CMK (cell line): ENCODE results near the gene DOC2A.

Experiments
- DNase-seq: peaks from one replicate; pipeline ENCODE4 v3.0.0-alpha.2; 2010; ENCODE audit warnings: low read depth

Gene DOC2A

DNA sequence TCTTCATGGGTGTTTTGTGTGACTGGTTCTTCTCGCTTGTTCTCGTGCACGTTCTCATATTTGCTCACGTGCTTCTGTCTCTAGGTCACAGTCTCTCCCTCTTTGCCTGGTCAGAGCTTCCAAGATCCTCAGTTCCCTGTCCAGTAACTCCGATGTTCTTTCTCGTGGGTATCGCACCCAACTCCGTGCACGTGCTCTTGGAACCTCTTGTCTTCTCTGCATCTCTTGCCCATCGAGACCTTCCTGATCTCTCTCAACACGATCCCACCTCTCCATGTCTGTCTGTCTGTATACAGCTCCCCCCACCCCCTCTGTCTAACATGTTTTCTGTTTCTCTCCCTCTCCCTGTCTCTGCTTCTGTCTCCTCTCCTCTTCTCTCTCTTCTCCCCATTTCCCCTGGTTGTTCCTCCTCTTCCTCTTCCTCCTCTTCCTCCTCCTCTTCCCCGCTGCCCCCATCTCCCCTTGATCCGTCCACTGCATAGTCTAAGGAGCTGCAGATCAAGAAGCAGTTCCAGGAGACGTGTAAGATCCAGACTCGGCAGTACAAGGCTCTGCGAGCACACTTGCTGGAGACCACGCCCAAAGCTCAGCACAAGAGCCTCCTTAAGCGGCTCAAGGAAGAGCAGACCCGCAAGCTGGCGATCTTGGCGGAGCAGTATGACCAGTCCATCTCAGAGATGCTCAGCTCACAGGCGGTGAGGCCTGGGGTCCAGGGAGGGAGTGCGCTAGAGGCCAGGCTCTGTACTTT, 21.5 kb downstream of the DOC2A start:
- DNase-seq, result no peak

DNA sequence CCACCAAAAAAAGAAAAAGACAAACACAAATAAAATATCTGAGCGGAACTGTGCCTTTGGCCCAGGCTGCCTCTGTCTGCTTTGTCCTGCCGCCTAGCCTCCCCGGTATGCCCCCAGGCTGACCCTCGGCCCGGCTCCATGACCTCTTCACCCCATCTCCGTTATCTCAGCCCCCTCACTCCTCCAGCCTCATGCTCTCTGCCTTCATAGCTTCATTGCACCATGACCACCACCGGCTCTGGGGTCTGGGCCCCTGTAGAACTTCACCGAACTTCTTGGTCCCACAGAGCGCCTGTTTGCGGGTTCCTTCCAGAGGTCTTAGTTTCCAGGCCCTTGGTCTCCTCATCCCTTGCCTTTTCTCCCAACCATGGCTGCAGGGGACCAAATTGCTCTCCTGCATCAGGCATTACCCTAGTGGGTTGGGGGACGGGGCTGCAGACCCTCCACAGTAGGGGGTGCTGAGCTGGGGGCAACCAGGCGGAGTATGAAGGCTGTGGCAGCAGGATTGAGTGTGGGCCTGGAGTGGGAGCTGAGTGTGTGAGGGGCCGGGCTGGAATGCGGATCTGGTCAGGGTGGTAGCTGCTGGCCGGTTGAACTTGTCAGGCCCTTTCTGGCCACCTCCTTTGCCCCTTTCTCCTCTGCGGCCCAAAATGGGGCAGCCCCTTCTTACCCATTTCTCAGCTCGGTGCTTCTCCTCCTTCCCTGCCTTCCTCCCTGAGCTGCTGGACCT, 22.3 kb downstream of the DOC2A start:
- no peak for DNase-seq

DNA sequence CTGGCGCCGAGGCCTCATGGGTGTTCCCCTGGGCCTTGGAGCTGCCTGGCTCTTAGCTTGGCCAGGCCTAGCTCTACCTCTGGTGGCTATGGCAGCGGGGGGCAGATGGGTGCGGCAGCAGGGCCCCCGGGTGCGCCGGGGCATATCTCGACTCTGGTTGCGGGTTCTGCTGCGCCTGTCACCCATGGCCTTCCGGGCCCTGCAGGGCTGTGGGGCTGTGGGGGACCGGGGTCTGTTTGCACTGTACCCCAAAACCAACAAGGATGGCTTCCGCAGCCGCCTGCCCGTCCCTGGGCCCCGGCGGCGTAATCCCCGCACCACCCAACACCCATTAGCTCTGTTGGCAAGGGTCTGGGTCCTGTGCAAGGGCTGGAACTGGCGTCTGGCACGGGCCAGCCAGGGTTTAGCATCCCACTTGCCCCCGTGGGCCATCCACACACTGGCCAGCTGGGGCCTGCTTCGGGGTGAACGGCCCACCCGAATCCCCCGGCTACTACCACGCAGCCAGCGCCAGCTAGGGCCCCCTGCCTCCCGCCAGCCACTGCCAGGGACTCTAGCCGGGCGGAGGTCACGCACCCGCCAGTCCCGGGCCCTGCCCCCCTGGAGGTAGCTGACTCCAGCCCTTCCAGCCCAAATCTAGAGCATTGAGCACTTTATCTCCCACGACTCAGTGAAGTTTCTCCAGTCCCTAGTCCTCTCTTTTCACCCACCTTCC, 23.3 kb downstream of the DOC2A start:
- DNase-seq, result no peak

DNA sequence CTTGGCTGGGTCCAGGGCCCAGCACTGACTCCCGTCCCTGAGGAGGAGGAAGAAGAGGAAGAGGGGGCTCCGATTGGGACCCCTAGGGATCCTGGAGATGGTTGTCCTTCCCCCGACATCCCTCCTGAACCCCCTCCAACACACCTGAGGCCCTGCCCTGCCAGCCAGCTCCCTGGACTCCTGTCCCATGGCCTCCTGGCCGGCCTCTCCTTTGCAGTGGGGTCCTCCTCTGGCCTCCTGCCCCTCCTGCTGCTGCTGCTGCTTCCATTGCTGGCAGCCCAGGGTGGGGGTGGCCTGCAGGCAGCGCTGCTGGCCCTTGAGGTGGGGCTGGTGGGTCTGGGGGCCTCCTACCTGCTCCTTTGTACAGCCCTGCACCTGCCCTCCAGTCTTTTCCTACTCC, 23.9 kb downstream of the DOC2A start:
- no peak for DNase-seq

DNA sequence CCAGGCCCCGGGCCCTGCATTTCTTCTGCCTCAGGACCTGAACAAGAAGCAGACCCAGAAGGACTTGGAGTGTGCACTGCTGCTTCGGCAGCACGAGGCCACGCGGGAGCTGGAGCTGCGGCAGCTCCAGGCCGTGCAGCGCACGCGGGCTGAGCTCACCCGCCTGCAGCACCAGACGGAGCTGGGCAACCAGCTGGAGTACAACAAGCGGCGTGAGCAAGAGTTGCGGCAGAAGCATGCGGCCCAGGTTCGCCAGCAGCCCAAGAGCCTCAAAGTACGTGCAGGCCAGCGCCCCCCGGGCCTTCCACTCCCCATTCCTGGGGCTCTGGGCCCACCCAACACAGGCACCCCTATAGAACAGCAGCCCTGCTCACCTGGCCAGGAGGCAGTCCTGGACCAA, 24.6 kb downstream of the DOC2A start:
- no peak for DNase-seq

DNA sequence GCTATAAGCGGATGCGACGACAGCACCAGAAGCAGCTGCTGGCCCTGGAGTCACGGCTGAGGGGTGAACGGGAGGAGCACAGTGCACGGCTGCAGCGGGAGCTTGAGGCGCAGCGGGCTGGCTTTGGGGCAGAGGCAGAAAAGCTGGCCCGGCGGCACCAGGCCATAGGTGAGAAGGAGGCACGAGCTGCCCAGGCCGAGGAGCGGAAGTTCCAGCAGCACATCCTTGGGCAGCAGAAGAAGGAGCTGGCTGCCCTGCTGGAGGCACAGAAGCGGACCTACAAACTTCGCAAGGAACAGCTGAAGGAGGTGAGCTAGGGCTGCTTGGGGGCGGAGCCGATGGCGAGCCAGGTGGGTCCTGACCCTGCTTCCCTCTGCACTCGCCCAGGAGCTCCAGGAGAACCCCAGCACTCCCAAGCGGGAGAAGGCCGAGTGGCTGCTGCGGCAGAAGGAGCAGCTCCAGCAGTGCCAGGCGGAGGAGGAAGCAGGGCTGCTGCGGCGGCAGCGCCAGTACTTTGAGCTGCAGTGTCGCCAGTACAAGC, 25.5 kb downstream of the DOC2A start:
- DNase-seq, result no peak

DNA sequence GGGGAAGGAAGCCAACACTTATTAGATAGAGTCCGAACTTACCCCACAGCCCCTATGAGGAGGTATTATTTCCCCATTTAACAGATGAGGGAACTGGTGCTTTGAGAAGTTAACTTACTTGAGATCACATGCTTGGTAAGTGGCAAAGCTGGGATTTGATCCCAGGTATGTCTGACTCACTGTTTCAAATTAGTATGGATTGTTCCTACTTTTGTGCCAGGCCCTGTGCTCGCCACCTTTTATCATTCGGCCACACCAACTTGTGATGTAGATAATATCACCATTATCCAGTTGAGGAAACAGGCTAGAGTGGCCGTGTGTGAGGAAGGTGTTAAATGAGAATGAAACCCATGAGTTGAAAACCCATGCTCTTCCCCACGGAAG, 26.1 kb downstream of the DOC2A start:
- no peak for DNase-seq

DNA sequence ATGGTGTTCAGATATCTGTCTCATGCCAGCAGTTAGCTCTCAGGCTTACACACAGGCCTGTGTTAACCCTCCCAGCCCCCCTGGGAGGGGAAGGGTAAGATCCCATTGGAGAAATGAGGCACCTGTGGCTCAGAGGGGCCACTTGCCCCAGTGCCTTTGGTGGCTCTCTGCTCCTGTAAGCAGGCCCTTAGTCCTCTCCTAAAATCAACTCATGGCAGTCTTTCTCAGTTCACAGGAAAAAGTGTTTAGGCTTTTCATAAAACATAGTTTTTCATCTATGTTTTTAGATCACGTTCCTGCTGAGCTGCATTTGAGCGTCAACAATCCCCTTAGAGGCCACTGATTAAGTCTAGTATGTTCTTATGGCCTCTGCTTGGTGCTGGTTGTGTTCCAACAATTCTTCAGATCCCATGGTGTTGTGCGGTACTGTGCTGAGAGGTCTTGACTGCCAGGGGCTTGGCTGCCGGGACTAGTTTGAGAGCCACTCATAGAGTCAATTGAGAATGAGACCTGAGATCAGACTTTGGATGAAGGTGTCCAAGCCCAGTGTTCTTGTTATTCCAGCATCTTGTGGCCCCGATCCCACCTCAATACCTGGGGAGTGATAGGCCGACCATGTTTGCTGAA, 26.6 kb downstream of the DOC2A start:
- no peak for DNase-seq

DNA sequence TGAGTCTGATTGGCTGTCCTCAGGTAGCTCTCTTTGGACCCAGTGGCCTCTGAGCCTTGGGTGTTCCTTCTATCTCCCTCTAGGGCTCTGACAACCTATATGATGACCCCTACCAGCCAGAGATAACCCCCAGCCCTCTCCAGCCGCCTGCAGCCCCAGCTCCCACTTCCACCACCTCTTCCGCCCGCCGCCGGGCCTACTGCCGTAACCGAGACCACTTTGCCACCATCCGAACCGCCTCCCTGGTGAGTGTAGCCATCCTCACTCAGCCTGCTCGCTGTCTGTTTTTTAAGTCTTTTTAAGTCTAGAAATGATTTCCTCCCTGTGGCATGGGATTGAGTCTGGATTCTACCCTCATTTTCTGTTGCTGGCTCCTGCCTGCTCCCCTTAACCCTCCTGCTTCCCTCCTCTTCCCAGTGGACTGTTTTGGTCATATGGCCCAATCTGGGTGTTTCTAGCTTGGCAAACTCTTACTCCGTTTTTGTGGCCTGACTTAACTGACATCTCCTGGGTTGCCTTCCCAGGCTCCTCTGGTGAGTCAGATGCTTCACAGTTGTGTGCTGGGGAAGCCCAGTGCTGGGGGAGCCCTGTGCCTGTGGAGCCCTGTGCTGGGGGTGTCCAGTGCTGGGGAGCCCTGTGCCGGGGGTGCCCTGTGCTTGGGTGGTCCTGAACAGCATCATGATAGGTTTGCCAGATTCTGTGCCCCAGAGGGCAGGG, 27.2 kb downstream of the DOC2A start:
- DNase-seq, result no peak

DNA sequence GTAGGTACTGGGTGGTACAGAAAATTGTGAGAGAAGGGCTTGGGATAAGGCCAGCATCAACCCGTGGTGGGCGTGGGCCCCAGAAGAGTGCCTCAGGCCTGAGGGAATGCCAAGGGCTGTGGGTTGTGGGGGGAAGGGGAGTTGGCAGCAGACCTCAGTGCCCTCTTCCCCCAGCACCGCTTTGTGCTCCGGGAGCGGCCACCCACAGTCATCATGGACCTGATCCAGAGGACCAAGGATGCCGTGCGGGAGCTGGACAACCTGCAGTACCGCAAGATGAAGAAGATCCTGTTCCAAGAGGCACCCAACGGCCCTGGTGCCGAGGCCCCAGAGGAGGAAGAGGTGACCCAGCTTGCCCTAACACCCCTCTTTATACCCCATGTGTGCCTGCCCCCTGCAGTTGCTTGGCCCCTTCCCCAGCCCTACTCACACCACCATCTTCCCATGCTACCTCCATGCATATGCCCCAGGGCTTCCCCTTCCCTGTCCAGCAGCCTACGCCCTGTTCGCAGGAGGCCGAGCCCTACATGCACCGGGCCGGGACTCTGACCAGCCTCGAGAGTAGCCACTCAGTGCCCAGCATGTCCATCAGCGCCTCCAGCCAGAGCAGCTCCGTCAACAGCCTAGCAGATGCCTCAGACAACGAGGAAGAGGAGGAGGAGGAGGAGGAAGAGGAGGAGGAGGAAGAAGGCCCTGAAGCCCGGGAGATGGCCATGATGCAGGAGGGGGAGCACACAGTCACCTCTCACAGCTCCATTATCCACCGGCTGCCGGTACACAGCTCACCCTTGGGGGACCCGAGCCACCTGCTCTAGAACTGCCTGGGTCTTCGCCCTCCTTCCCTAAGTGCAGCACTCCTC, 28.0 kb downstream of the DOC2A start:
- DNase-seq, result no peak

DNA sequence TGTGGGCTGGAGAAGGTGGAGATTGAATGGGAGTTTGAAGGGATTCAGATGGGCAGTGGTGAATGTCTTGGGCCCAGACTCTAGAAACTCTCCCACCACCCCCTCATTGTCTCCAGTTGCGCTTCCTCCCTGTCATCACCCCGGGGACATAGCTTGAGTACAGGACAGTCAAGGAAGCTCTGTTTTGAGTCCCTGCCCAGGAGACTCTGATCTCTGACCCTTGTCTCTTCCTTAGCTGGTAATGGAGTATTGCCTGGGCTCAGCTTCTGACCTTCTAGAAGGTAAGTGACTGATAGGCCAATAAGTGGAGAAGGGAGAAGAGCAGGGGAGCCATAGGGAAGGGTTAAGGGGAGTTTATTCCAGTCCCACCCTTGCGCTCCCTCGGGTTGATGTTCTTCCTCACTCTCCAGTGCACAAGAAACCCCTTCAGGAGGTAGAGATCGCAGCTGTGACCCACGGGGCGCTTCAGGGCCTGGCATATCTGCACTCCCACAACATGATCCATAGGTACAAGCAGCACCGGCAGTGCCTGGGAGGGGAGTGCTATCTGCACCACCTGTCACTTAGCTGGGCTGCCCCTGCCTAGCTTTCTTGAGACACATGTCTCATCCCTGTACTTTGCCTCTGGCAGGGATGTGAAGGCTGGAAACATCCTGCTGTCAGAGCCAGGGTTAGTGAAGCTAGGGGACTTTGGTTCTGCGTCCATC, 32.1 kb downstream of the DOC2A start:
- no peak for DNase-seq

DNA sequence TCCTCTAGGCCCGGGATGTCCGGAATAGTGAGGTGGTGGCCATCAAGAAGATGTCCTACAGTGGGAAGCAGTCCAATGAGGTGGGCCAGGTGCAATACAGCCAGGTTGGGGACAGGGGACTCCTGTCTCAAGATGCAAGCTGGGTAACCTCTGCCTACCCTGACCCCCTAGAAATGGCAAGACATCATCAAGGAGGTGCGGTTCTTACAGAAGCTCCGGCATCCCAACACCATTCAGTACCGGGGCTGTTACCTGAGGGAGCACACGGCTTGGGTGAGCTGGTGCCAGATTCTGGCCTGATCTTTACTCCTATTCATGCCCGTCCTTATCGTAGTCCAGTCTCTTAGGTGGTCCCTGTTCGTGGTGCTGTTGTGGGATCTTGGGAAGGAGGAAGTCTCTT, 32.7 kb downstream of the DOC2A start:
- DNase-seq, result no peak

DNA sequence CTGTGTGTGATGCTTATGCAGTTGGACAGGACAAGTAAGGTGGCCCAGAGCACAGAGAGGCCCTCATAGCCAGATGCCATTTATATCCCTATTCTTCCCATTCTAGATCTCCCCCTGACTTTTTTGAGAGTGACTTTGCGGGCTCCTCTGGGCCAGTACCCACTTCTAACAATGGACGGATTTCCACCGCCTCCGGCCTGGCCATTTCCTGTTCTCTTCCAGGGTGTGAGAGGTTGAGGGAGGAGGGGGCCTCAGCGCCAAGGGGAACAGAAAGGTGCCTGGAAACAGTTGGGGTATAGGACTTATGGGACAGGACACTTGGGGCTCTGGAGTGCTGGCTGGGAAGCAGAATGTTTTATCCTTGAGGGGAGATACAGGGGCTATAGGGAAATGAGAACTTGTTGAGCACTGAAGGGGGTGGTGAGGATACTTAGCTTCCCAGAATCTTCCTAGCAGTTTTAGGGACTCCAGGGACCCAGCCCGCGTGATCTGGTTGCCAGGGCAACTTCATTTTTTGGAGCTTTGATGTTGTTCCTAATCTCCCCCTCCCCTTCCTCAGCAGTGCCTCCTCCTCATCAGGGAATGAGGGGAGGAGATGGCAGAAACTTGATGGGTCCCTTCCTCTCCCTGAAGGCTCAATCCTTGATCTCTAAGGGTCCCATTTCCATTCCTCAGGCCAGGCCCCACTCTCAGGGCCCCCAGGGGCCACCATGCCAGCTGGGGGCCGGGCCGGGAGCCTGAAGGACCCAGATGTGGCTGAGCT, 33.6 kb downstream of the DOC2A start:
- no peak for DNase-seq

DNA sequence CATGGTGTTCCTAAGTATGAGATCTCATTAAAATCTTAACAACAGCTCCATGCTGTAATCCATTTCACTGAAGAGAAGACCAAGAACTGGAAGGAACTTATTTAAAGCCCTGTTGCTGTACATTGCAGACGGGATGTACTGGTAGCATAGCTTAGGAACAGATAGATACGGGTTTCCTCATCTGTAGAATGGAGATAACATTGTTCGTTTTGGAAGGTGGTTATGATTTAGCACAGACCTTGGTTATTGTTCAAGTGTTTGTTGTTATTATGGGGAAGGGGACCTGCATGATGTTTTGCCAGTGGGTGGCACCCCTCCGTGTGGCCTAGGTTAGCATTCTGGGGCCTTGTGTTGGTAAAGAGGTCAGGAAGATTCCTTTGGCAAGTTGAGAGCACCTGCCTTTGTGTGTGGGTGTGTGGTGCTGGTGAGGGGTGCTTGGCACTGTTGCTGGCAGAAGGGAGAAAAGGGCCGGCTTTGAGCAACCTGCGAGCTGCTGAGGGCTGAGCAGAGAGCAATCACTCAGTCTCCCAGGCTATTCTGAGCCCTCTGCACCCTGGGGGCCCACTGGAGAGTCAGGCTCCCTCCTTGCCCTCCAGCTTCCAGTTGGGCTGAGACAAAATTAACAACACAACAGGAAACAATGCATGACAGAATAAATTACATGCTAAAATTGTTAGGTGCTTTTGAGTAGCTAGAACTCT, 34.9 kb downstream of the DOC2A start:
- DNase-seq, result no peak

DNA sequence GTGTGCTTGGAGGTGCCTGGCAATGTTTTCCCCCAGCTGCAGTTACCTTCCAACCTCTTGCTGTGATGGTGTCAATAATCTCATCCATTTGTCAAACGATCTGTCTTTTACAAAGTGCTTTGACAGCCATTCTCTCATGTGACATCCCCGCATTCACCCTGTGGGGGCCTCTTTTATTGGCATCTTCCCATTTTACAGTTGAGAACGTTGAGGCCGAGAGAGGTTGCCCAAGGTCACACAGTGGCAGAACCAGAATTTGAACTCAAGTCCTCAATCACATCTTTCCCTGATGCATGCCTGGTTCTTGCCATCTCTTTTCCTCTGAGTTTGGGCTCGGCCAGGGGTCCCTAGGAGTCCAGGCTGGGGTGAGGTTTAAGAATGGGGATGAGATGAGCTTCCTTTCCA, 35.7 kb downstream of the DOC2A start:
- no peak for DNase-seq

DNA sequence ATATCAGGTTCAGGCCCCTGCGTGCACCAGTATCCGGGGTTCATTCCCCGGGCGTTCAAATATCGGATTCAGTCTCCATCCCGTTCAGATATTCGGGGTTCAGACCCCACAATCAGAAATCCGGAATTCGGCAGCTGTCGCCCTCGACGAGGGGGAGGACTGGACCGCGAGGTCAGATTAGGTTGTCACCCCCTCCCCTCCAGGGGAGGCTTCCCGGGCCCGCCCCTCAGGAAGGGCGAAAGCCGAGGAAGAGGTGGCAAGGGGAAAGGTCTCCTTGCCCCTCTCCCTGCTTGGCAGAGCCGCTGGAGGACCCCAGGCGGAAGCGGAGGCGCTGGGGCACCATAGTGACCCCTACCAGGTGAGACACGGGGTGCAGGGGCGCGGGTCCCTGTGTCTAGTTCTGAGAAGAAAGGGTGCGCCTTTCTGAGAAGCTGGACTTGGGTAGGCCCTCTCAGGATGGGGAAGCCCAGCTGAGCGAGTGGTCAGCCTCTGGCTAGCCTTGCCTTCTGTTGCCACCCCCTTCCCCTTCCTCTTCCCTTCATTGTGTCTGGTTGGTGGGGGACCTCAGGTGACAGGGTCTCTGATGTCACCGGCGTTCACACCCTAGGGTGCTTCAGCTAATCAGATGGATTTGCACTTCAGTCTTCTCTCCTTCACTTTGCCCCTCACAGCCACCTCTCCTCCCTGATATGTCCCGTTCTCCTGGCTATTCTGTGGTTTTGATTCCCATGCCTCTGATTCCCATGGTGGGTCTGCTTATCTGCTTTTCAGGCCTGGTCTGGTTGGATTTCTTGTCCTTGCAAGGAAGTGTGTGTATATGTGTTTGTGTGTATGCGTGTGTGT, 36.3 kb downstream of the DOC2A start:
- no peak for DNase-seq

DNA sequence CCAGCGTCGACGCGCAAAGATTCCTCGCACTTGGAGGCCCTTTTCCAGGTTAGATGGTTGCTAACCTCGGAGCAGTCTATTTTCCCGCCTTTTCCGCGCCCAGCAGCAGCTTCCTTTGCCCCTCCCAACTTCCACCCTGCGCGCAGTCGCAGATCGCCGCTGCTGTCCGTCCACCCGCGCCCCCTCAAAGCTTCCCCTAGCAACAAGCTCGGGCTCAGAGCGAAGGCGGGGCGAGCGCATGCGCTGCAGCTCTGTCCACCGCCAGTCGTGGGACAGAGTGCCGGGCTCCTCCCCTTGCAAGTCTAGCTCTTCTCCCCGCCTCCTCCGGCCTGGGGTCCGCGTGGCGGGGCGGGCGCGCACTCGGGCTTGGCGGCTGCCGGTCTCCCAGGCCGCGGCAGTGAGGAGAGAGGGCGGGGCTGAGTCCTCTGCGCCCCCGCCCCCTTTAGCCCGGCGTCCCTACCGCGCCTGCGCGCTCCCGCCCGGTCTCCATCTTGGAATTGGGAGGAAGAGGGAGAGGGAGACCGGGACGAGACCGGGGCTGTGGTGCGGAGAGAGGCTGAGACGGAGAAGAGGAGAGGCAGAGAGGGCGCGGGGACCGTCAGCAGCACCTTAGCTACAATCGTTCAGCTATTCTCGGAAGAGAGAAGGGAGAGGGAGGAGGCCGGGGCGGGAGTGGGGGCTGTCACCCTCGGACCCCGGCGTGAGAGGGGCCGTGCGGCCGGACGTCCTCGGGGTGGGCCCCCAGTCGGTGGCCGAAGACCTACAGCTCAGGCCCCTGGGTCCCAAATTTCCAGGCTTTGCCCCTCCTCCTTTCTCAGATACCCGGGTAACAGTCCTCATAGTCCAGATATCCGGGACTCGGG, 37.2 kb downstream of the DOC2A start, which contains the start of gene TAOK2:
TAOK2 (plus strand) TSS at position 485 of the 863 bp plus-strand sequence. CDS start 3,905 bp downstream, outside the sequence.
- DNase-seq, result peak; percentile 99
